ENCODE results near the gene THRAP3. TPM values are rescaled to one million over a fixed set of nuclear protein-coding genes. Genes with fewer than 3 reads are reported as not detected.

Gene THRAP3
- total and polyA plus RNA-seq, 2 experiments from 2014 or later = 127 to 161 TPM

- TF ChIP-seq STAT1 (IDR thresholded peaks at IDR 0.05; ENCODE audit: unreplicated experiment) (no peak), ZNF331 (CRISPR knock-in tag; IDR thresholded peaks at IDR 0.05; ENCODE audit: low read depth) (no peak), ZNF462 (CRISPR knock-in tag; IDR thresholded peaks at IDR 0.05) (no peak)
- TF ChIP-seq, protein P1, sequence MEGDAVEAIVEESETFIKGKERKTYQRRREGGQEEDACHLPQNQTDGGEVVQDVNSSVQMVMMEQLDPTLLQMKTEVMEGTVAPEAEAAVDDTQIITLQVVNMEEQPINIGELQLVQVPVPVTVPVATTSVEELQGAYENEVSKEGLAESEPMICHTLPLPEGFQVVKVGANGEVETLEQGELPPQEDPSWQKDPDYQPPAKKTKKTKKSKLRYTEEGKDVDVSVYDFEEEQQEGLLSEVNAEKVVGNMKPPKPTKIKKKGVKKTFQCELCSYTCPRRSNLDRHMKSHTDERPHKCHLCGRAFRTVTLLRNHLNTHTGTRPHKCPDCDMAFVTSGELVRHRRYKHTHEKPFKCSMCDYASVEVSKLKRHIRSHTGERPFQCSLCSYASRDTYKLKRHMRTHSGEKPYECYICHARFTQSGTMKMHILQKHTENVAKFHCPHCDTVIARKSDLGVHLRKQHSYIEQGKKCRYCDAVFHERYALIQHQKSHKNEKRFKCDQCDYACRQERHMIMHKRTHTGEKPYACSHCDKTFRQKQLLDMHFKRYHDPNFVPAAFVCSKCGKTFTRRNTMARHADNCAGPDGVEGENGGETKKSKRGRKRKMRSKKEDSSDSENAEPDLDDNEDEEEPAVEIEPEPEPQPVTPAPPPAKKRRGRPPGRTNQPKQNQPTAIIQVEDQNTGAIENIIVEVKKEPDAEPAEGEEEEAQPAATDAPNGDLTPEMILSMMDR (conservative IDR thresholded peaks at IDR 0.05; ENCODE audit: low read depth in 2 of 2) = 0 out of 4 replicates have a peak, but pooled peaks of 1 of the 2 experiments have one; percentile 0
These were observed 97.1 kb downstream of the THRAP3 start (continued) for GRCh38 chr1:36321119-36321951.
